ENCODE measurements around the gene NEU3. TPM values are rescaled to one million over a fixed set of nuclear protein-coding genes. Genes with fewer than 3 reads are reported as not detected.
A peak's percentile ranks its signal among the peaks of the same experiment; 100 is the strongest.
"Not testable (repeated sequence)": the region's sequence is repeated elsewhere in the genome, so short reads cannot be mapped to it uniquely, and the experiment has no call there.

Gene NEU3
- total RNA-seq, 1 donor: 11.2 TPM

DNA sequence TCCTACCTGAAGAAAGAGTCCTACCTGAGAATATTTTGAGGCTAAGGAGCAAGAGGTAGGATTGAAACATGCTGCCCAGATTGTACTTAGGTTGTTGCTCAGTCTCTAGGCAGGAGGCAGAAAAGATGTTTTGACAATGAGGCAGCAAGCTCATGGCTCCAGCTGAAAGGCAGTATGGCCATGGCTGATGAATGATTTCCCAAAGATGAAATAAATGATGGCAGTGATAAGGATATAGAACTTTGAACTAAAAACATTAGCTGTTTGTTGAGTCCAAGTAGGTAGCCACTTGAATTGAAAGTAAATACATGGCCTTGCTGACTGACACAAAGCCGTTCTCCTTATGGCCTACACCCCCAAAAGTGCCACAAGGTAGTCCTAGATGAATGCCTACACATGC, 6.8 kb upstream of the NEU3 start:
- no peak for DNase-seq (ENCODE audit: low read depth)
- TF ChIP-seq, protein P1, sequence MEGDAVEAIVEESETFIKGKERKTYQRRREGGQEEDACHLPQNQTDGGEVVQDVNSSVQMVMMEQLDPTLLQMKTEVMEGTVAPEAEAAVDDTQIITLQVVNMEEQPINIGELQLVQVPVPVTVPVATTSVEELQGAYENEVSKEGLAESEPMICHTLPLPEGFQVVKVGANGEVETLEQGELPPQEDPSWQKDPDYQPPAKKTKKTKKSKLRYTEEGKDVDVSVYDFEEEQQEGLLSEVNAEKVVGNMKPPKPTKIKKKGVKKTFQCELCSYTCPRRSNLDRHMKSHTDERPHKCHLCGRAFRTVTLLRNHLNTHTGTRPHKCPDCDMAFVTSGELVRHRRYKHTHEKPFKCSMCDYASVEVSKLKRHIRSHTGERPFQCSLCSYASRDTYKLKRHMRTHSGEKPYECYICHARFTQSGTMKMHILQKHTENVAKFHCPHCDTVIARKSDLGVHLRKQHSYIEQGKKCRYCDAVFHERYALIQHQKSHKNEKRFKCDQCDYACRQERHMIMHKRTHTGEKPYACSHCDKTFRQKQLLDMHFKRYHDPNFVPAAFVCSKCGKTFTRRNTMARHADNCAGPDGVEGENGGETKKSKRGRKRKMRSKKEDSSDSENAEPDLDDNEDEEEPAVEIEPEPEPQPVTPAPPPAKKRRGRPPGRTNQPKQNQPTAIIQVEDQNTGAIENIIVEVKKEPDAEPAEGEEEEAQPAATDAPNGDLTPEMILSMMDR (IDR thresholded peaks at IDR 0.05; ENCODE audit: insufficient read depth, low read depth, low read length): no peak
- H3K4me3 ChIP-seq (ENCODE audit: low read depth, low read length): no peak overlapping the region

DNA sequence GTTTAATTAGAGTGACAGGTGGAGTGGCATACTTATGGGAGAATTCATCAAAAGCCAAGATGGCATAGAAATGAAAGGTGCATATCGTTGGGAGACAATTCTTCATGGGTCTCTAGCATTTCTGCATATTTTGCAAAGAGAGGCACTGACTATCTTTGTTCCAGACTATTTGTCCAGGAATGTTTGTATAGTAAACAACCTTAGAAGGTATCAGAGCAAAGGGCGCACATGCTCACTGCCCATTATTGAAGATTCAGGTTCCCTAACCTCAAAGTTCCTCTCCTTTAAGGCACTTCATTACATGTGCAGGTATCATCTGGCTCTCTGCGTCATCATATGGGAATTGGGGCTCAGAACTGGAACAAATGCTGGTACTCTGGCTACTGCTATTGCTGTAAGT, 4.7 kb upstream of the NEU3 start:
- no peak for DNase-seq (ENCODE audit: low read depth)
- no peak overlapping the region for H3K4me3 ChIP-seq (ENCODE audit: low read depth, low read length)
- TF ChIP-seq, protein P1 (IDR thresholded peaks at IDR 0.05; ENCODE audit: insufficient read depth, low read depth, low read length): no peak

DNA sequence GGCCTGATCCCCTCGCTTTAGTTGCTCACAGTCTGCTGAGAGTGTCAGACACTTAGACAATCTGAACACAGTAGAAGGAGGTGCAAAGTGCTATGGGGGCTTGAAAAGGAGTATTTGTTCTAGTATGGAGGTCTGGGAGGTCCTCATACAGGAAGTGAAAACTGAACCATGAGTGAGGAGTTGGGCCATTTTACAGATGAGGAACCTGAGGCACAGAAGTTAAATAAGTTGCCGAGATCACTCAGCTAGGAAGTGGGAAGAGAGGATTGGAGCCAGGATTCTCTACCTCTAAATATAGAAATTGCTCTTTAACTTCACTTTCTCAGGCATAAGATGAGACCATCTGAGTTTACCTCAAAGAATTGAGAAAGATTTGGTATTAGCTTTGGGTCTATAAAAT, 4.0 kb upstream of the NEU3 start:
- H3K4me3 ChIP-seq (ENCODE audit: low read depth, low read length): no peak overlapping the region
- TF ChIP-seq, protein P1 (IDR thresholded peaks at IDR 0.05; ENCODE audit: insufficient read depth, low read depth, low read length): no peak
- no peak for DNase-seq (ENCODE audit: low read depth)

DNA sequence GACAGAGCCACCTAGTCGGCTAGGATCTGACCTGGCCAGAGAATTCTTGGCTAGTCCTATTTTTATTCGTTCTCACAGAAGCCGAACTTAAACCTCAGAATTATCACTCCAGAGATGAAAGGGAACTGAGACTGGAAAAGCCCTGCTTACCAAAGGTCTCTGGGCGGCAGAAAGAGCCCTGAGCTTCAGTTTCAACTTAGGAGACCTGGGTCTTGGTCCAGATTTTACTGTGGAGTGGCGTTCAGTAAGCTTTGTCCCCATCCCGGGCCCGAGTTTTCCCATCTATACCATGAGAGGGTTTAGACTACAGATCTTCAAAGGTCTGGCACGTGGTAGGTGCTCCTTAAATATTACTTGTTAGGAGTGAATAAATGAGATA, 516 bp downstream of the NEU3 start:
- H3K4me3 ChIP-seq (ENCODE audit: low read depth, low read length): peak overlapping the region; percentile 86
- DNase-seq (ENCODE audit: low read depth): no peak
- TF ChIP-seq, protein P1 (IDR thresholded peaks at IDR 0.05; ENCODE audit: insufficient read depth, low read depth, low read length): no peak

DNA sequence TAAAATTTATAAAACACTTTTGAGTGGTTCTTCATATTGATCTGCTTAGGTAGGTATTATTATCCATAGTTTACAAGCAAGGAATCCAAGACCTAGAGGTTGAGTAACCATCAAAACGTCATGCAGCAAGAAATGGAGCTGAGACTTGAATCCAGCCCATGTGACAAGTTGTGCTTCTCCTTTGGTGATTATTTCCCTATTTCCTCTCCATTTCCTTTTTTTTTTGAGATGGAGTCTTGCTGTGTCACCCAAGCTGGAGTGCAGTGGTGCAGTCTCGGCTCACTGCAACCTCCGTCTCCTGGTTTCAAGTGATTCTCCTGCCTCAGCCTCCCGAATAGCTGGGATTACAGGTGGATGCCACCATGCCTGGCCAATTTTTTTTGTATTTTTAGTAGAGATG, 1.4 kb downstream of the NEU3 start:
- H3K4me3 ChIP-seq (ENCODE audit: low read depth, low read length); DNase-seq (ENCODE audit: low read depth): not testable (repeated sequence)

DNA sequence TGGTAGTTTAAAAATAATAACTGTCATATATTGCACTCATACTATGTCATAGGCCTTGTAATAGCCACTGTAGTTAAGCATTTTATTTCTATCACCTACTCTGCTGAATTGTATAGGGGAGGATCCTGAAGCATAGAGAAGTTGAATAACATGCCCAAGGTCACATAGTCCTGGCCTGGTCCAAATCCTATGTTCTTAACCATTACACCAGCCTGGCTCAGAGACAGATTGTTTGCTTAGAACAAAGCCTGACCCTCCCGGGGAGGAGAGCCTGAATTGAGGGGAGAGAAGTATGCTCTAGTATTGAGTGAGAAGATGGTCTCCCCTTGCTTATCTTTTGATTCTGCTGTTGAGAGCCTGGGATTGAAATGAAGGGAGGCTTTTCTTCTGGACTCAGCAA, 2.2 kb downstream of the NEU3 start:
- TF ChIP-seq, protein P1 (IDR thresholded peaks at IDR 0.05; ENCODE audit: insufficient read depth, low read depth, low read length): no peak
- no peak for DNase-seq (ENCODE audit: low read depth)
- no peak overlapping the region for H3K4me3 ChIP-seq (ENCODE audit: low read depth, low read length)

DNA sequence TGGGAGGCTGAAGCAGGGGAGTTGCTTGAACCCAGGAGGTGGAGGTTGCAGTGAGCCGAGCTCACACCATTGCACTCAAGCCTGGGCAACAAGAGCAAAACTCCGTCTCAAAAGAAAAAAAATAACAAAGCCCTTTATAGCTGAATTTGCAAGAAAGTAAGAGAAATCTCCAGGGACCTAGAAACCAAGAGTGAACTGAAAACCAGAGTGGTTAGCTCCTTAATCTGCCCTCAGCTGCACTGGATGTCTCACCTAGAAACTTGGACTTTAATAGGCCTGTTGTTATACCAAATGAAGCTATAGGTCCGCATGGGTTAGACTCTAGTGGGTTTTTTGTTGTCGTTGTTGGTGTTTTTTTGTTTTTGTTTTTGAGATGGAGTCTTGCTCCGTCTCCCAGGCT, 4.1 kb downstream of the NEU3 start:
- H3K4me3 ChIP-seq (ENCODE audit: low read depth, low read length): no peak overlapping the region
- TF ChIP-seq, protein P1 (IDR thresholded peaks at IDR 0.05; ENCODE audit: insufficient read depth, low read depth, low read length): no peak
- DNase-seq (ENCODE audit: low read depth): no peak
